ENCODE data around the gene NGF.

Gene NGF

DNA sequence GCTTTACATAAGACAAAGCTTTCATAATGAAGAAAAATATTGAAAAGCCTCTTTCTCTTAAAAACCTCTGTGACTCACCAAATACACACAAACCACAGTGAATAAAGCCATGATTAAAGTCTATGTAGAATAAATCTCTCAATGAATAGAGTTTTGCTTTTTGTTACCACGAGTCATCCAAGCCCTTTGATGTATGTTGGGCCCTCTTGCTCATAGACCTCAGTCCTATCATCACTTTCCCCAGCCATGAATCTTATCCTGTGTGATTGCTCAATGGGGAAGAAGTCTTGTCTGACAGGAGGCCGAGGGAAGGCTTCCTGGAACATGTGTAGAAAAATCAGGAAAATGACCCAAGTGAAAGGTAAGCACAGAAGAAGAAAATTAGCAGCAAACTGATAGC lies 60.8 kb downstream of the NGF start:
- no peak for DNase-seq

DNA sequence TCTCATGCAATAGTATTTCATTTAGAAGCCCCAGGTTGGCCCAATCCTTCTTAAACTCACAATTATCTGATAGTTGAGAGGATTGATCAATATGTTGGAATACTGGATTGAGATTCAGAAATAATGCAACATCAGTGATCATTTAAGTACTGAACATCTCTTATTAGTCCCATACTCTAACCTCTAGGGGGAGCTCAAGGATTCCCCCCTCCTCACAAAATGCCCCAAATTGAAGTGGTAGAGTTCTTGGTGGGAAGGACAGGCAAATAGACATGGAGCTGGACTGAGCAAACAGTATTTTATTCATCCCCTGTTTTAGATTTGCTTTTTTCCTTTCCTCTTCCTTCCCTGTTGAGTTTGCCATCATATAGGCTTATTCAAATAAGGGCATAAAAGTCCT lies 62.8 kb downstream of the NGF start:
- no peak for DNase-seq

DNA sequence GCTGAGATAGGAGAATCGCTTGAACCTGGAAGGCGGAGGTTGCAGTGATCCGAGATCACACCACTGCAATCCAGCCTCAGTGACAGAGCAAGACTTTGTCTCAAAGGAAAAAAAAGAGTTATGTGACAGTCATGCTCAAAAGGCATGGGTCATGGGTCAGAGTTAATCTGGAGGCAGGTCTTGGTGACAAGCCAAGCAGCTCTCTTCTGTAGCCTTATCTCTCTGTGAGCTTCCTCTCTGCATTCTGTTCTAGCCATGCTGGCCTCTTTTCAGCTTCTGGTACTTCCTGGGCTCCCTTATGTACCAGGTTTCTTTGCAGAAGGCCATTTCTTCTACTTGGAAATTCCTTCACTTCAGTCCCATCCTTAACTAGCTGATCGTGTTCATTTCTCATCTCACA lies 63.6 kb downstream of the NGF start:
- no peak for DNase-seq

DNA sequence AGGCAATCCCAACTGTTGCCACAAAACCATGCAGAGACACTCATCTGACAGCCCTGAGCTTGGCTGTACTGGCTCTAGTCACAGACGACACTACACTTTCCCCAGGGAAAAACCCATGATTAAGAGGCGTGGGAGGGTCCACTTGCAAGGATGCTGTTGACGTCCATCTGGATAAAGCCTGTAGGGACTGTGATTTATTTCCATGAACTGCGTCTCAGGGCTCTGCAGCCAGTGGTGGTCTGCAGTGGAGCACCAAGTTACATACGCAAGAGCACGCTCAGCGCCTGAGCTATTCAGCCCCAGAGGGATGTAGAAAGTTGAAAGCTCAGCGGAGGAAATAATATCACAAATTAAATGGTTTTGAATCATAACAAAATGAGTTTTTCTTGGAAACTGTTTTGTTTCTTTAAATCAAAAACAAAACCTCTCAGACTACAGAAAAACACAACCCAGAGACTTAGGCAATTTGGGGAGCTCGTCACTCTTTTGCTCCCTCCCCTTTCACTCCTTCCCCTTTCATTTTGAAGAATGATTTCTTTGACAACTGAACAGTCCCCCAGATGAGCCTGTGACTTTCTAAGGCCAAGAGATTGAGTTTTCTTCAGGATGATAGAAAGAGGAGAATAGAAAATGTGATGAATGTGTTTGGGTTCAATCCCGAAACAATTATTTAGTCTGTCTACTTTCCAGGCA lies 71.2 kb downstream of the NGF start:
- DNase-seq, result no peak

DNA sequence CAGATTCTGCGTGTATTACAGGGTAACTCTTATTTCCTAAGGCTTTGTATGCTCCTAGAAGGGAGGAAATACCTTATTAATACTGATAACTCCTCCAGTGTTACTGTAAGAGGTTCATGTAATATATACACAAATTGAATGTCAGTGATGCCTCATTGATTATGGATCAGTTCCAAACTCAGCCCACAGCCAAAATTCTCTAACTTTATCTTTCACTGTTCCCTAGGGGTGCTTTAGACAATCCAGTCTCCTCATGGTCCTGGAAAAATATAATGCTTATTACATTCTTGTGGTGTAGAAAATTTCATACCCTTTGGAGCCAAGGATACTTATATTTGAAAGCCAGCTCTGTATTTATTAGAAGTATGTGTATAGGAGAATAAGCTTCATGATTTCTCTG lies 73.0 kb downstream of the NGF start:
- DNase-seq, result no peak

DNA sequence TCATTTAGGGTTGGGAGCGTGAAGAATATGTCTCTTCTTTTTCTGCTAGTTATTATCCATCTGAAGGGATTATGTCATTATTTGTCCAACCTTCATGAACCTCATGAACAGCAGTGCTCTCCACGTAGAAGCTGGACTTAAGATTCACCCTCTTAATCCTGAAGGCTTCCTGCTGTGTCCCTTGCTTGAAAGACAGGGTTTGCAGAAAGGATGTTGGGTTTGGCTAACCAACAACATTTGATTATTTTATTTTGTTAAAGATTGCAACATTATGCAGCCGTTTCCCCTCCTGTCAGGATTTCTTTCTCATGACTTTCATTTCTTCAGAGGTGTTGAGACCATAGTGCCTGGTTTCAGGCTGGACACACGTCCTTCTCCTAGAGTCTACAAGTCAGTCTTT lies 75.2 kb downstream of the NGF start:
- DNase-seq, result no peak

DNA sequence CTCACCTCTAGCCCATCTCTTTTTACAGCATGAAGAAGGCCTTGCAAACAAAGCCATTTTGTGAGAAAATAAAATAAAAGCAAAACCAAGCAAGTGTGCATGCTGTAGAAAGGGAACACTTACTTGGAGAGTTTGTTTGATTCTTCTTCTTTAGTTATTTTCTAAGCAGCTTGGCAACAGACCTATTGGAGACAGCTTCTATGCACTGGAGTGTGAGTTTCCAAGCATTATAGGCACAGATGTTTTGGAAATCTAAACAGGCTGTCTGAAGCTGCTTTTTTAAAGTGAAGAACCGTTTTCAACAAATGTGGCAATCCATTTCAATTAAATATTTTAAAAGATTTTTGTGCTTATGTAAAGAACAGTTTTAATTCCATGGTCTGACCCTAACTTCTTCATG lies 76.6 kb downstream of the NGF start:
- no peak for DNase-seq

DNA sequence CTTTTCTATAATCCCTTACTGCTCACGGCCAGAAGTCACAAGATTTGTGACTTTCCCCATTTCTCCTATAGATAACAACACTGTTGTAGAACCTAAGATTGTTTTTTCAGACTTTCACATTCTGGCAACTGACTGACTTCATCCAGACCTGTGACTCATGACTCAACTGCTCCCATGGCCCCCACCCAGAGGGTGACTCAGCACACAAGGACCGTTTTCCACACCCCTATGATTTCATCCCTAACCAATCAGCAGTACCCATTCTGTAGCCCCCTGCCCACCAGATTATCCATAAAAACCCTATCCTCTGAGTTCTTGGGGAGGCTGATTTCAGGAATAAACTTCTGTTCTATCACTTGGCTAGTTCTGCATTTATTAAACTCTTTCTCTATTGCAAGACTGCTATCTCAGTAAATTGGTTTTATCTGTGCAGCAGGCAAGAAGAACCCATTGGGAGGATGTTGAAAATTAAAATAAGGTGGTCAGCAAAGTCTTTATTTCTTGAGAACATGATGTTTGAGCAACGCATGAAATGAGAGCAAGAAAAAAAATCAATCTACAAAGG lies 79.7 kb downstream of the NGF start:
- no peak for DNase-seq

DNA sequence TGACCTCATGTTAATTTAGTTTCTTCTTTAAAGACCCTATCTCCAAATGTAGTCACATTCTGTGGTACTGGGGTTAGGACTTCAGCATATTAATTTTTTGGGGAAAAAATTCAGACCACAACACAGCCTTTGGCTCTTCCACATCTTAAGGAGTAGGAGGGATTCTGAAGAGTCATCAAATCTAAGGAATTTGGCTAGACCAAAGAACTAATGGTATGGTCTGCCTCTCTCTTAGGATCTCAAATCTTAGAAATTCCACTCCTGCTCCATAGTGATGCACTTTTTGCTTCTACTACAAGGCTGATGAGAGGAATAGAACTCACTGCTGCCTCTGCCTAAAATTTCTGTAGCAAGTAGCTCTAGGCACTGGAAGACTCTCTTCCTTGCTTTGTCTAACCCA lies 80.5 kb downstream of the NGF start:
- no peak for DNase-seq

DNA sequence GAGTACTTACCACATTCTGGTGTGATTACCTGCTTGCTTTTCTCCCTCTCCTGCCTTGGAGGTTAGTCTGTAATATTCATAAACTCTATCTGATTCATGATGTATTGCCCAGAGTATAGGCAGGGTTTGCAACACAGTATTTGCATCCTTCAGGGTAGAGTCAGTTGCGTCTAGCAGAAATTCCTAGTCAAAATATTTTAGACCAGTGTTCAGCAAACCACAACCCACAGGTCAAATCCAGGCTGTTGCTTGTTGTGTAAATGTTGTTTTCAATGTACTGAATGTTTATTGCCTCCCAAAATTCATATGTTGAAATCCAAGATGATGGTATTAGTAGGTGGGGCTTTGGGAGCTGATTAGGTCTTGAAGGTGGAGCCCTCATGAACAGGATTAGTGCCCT lies 82.9 kb downstream of the NGF start:
- no peak for DNase-seq

DNA sequence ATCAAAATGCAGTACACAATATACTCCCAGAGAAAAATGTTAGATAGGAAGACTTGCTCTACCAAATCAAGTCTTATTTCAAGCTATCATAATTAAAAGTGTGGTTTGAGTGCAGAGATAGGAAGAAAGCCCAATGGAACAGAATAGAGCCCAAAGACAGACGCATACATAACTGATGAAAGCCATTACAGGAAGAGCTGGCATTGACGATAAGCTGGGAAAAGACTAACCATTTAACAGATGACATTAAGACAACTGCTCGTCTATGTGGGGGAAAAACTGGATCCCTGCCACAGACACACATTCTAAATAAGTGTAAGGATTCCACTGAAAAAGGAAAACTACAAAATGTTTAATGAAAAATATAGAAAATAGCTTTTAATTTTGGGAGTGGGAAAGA lies 85.5 kb downstream of the NGF start:
- no peak for DNase-seq

DNA sequence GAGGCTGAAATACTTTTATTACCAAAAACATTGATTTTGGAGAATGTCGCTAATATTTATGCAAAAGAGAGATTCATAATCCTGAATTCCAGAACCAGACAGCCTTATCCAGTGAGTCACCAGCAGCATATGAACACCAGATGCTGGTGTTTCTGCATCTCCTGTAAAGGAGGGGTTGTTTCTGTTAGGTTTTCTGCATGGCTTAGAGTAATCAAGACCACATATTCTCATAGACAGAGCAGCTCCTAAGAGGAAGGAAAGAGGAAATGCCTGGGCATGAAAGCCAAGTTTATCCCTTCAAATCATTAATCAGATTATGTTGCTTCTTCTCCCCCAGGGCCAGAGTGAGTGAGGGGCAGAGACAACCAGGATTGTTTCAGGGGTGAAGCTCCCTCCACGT lies 86.2 kb downstream of the NGF start:
- DNase-seq, result no peak

DNA sequence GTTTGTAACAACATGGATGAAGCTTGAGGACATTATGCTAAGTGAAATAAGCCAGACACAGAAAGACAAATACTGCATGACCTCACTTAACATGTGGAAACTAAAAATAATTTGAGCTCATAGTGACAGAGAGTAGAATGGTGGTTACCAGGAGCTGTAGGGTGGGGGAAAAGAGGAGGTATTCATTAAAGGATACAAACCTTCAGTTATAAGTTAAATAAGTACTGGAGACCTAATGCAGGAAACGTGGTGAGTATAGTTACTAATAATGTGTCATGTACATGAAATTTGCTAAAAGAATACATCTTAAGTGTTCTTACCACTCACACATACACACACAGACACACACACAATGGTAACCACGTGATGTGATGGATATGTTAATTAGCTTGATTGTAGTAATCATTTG lies 86.7 kb downstream of the NGF start:
- DNase-seq, result no peak

DNA sequence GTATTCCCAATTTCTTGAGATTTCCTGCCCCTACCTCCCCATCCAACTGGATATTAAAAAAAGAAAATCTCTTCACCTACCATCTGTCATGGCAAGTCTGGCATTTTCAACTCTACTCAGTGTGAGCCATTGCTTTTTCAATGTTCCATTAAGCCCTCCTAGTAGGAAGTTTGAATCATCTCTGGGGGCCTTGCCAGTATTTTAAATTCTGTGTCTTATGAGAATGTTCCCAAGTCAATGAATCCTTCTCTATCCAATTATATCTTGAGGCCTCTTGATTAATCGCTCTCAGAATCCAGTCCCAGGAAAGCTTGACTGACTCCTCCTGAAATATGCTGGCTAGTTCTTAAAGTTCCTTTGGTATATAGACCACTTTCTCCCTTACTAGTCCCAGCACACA lies 91.5 kb downstream of the NGF start:
- no peak for DNase-seq

DNA sequence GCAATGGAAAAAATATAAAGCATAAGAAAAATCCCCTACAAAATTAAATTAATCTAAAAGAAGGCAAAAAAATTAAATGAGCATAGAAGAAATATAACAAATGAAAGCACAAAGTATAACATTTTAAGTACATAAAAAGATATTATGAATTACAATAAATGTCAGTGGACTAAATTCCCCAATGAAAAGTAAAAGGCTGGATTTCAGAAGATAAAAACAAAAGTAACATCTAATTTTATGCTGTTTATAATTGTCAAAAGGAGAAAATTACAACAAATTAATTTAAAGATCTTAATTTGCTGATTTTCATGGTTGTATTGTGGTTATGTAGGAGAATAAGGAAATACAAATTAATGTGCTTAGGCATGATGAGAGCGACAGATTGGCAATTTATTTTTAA lies 92.8 kb downstream of the NGF start:
- DNase-seq, result no peak

DNA sequence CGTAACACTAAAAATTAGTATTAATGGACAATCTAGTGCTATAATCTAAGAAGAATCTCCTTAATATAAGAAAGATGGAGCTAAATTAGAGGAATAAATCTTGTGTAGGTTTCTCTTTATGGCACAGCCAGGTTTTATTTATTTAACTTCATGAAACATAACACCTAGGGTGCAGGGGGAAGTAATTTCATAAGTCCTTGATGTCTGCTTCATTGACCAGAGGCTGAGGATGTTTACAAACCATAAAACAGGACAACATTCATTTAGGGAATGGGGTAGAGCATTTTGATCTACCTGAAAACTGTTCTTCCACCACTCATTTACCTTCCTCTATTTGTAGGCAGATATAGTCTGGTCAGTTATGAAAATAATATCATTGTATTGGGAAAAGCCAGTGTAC lies 95.5 kb downstream of the NGF start:
- no peak for DNase-seq

DNA sequence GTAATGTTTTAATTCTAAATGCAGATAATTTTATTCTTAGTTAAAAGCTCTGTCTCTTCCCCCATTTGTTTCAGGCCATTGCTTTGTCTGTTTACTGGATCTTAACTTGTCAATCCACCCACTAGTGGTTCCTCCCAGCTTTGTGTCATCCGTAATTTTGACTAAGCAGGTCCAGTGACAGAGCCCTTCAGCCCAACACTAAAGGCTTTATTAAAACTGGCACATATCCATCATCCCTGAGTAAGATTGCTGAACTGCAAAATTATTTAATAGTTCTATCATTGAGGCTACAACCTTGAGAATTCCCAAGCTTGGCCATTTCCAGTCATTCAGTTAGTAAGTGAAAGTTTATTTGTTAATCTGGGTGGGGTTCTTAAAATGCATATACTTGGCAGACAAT lies 96.7 kb downstream of the NGF start:
- DNase-seq, result no peak

DNA sequence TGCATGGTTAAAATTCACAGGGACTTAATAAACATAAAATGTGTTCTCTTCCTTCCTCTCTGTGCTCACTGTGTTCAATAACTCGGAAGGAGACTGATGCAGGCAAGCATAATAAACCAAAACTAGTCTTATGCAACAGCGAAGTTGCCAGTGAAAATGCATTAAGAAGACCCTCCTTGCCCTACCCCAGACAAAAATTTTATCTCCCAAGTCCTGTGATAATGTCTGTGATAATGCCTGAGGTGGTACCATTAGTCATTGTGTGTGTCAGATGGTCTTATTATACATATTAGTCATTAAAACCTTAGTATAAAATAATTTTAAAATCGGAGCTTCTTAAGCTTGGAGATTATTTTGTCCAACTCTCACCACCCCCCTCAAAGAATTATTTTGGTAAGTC lies 97.8 kb downstream of the NGF start:
- DNase-seq, result no peak

DNA sequence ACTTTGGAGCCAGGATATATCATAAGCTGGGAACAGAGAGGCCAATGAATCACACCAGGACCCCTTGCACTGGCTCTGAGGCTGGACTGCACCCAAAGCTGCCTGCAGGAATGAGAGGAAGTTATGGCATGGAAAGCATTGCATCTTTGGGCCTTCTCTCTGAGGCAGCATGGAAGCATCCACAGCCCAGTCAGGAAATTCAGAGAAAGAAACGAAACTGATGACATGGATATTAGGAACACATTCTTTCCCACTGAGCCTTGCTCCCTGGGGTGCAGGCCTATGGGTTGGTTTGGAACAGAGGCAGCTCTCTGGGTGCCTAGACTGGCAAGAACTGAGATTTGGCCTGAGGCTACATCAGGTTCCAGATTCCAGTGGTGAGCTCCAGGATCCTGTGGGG lies 98.6 kb downstream of the NGF start:
- no peak for DNase-seq

DNA sequence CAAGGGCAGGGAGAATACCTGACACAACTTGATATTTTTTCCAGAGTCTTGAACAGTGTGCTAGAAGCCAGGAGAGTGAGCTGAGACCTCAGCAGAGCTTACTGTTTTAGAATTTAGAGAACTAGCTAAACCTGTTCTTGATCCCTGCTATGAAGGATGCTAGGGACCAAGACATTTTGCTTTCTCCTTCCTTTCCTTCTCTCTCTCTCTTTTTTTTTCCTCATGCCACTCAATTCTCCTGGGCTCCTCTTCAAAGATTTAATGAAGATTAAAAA lies 99.0 kb downstream of the NGF start:
- DNase-seq, result no peak

DNA sequence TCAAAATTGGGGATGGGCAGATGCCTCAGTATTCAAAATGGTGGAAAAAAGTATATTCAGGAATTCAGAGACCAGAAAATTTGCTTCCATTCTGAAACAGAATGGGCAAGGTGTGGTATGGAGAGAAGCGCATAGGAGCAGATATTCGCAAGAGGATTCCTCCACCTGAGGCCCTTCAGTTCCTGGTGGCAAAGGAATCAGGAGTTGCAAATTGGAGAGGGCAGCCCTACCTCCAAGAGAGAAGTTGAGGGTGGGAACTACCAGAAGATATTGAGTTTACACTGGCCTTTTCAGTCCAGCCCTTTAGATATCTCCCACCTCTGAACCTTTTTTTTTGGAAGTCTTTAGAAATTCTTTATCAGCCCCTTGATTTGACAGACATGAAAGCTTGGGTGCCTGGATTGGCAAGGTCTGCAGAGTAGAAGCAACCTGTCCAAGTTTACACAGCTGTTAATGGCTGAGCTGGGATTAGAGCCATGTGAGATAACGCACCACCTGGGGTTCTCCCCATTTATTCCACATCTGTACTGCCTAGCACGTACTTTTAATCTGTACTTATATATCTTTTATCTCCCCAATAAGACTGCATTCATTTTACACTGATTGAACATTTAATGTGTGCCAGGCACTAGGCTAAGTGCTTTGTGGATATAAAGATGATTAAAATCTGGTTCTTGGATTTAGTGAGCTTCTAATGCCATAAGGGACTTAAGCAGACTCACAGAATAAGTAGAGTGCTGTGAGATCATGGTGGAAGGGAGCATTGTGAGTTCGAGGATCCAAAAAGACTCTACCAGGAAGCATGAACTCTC lies 99.5 kb downstream of the NGF start:
- no peak for DNase-seq

DNA sequence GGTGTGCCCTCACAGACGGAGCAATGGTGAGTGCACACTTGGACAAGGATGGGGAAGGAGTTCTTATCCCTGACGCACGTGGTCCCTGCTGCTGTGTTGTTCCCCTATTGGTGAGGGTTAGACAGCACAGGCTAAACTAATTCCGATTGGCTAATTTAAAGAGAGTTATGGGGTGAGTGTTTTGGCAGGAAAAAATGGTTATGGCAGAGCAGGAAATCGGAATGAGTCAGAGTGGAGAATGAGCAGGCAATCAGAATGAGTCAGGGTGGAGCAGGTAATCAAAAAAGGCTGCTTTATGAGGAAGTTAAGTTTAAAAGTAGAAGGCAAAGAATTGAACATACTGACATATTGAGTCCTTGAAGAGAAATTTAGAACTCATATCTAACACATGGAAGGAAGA lies 100.5 kb downstream of the NGF start:
- DNase-seq, result no peak

DNA sequence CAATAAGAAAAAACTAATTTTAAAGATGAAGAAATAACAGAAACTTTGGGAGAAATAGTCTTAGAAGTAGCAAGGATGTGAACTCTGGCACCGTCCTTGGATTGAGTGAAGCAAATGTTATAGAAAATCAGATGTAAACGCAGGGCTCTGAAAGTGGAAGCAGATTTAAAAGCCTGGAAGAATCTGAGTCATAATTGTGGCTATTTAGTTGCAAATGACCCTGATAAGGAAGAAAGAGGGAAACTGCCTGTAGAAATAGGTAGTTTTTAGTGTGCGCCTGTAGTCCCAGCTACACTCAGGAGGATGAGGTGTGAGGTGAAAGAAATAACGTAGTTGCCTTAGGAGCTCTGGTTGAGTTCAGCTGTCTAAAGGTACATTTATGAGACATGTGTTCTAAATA lies 101.0 kb downstream of the NGF start:
- DNase-seq, result no peak
